ENCODE results near the gene C9orf153. TPM values are rescaled to one million over a fixed set of nuclear protein-coding genes. Genes with fewer than 3 reads are reported as not detected.

C9orf153 gene
- total RNA-seq, 1 experiment from 2014 or later: not detected

- H3K4me2 ChIP-seq (ENCODE audit: low read length): no peak overlapping the region
- no peak for DNase-seq (ENCODE audit: low read depth, low spot score)
- ChIA-PET RAD21 (ENCODE audit: low non-redundant PET in 1 of 2, low total read pairs in 2 of 2, uncharacterized antibody in 2 of 2, unreplicated experiment in 2 of 2) (interaction anchor here (0.7 to 0.8 kb wide), 2 partner anchors 74 to 168 kb away, joined by 3 to 4 read pairs; no protein-coding TSS in a partner anchor), CTCF (interaction anchor here (0.8 to 1.7 kb wide), 24 partner anchors 9 to 503 kb away, joined by 3 to 14 read pairs (median 4); partner anchors contain the start of gene ISCA1), POLR2A (interaction anchor here (0.8 kb wide), 1 partner anchor 16 kb away, joined by 4 read pairs; no protein-coding TSS in a partner anchor)
- no peaks in the 10 kb centered on the region for H3K4me1 ChIP-seq (ENCODE audit: control insufficient read depth in 1 of 2, insufficient read depth in 2 of 2, low read length in 2 of 2)
- H3K27me3 ChIP-seq (ENCODE audit: insufficient read depth, low read length): no peaks in the 10 kb centered on the region
- peak; percentile 74 for ATAC-seq
- H3K4me3 ChIP-seq (replicated peaks in 1 of 2; ENCODE audit: low read depth in 1 of 2, low read length in 2 of 2): no peak overlapping the region
- H3K9ac ChIP-seq (ENCODE audit: low read length): no peak overlapping the region
- intact Hi-C loops (cut with micrococcal nuclease): no loop called here
- no peak overlapping the region for H3K27ac ChIP-seq (ENCODE audit: low read depth, low read length)
- no peak for TF ChIP-seq SIN3A (IDR thresholded peaks at IDR 0.05; ENCODE audit: low read depth)
- TF ChIP-seq ELF1 (IDR thresholded peaks at IDR 0.05; ENCODE audit: borderline replicate concordance, low read depth): no peak
- no peak for TF ChIP-seq ZBTB33 (IDR thresholded peaks at IDR 0.05; ENCODE audit: extremely low read depth, insufficient replicate concordance, low read length)
- TF ChIP-seq ATF3 (IDR thresholded peaks at IDR 0.05): no peak
- no peak for TF ChIP-seq JUND (IDR thresholded peaks at IDR 0.05)
- no peak for TF ChIP-seq EZH2phosphoT487 (IDR thresholded peaks at IDR 0.05; ENCODE audit: borderline replicate concordance)
- TF ChIP-seq EGR1 (IDR thresholded peaks at IDR 0.05; ENCODE audit: low read depth): no peak
- TF ChIP-seq SP1 (IDR thresholded peaks at IDR 0.05; ENCODE audit: low read depth): no peak
- TF ChIP-seq CBX3 (IDR thresholded peaks at IDR 0.05; ENCODE audit: low read depth): no peak
- TF ChIP-seq RAD21 (IDR thresholded peaks at IDR 0.05; ENCODE audit: low read depth): no peak
- TF ChIP-seq ZFX (IDR thresholded peaks at IDR 0.05): no peak
- TF ChIP-seq EZH2 (IDR thresholded peaks at IDR 0.05): no peak
- no peak for TF ChIP-seq ZNF274 (IDR thresholded peaks at IDR 0.05; ENCODE audit: low read depth, low read length)
- H3K9me3 ChIP-seq (ENCODE audit: control insufficient read depth in 1 of 2, insufficient read depth in 1 of 2, low read depth in 1 of 2, low read length in 2 of 2): no peaks in the 10 kb centered on the region
- H3K9me2 ChIP-seq (ENCODE audit: insufficient read depth): no peaks in the 10 kb centered on the region
- no peaks in the 10 kb centered on the region for H3K79me2 ChIP-seq (ENCODE audit: insufficient read depth, low read length)
- BruUV-seq (replicated peaks): no TSS peak
- H2AFZ ChIP-seq (ENCODE audit: low read depth, low read length, poor library complexity, severe bottlenecking): peak overlapping the region; percentile 74
- H3K36me3 ChIP-seq (ENCODE audit: control insufficient read depth in 1 of 2, insufficient read depth in 2 of 2, low read length in 2 of 2): no peaks in the 10 kb centered on the region
- no peaks in the 10 kb centered on the region for H4K20me1 ChIP-seq (ENCODE audit: insufficient read depth)
Measured at GRCh38 chr9:86201474-86202337, 57.8 kb downstream of the C9orf153 start.

Measured in HCT116 (cell line).